Mesenchymal stem cell (in vitro differentiated cells and primary cell): ENCODE measurements around the gene FTSJ3.
A peak's percentile ranks its signal among the peaks of the same experiment; 100 is the strongest.

Experiments used
- DNase-seq: peaks from one replicate; pipeline ENCODE4 v3.0.0-alpha.2; 2013
- H2AFZ ChIP-seq: one replicate; pipeline ENCODE4 v1.6.1; 2013; ENCODE audit warnings: low read depth, mild to moderate bottlenecking, control low read depth, inconsistent platforms, low read length, moderate library complexity
- H2AK5ac ChIP-seq: 2 replicates; pipeline ENCODE4 v1.6.1; 2013; ENCODE audit warnings: low read length, moderate library complexity, mild to moderate bottlenecking, inconsistent platforms; ENCODE audit not compliant: severe bottlenecking
- H2BK120ac ChIP-seq: one replicate; pipeline ENCODE4 v1.6.1; 2013; ENCODE audit warnings: low read depth, mild to moderate bottlenecking, inconsistent platforms, low read length, moderate library complexity
- H2BK12ac ChIP-seq, 2 experiments: one replicate each; pipeline ENCODE4 v1.6.1; 2013; ENCODE audit warnings: inconsistent platforms in 2 of 2, low read length in 2 of 2, mild to moderate bottlenecking in 2 of 2, moderate library complexity in 2 of 2, control low read depth in 1 of 2
- H2BK15ac ChIP-seq: one replicate; pipeline ENCODE4 v1.6.1; 2013; ENCODE audit warnings: mild to moderate bottlenecking, low read depth, inconsistent platforms; ENCODE audit not compliant: poor library complexity, severe bottlenecking
- H2BK5ac ChIP-seq: 2 replicates; pipeline ENCODE4 v1.6.1; 2013; ENCODE audit warnings: low read depth, mild to moderate bottlenecking, low read length, control low read depth, inconsistent platforms; ENCODE audit not compliant: poor library complexity, severe bottlenecking
- H3K14ac ChIP-seq, 2 experiments: one replicate each; pipeline ENCODE4 v1.6.1; 2013; ENCODE audit warnings: inconsistent platforms in 2 of 2, low read length in 2 of 2, control low read depth in 1 of 2, mild to moderate bottlenecking in 1 of 2, moderate library complexity in 1 of 2
- H3K18ac ChIP-seq, 2 experiments: one replicate each; pipeline ENCODE4 v1.6.1; 2013; ENCODE audit warnings: inconsistent platforms in 2 of 2, low read length in 2 of 2, control low read depth in 1 of 2, low read depth in 1 of 2, mild to moderate bottlenecking in 1 of 2
- H3K23ac ChIP-seq, 2 experiments: one replicate each; pipeline ENCODE4 v1.6.1; 2013; ENCODE audit warnings: inconsistent platforms in 2 of 2, low read length in 2 of 2, mild to moderate bottlenecking in 2 of 2, moderate library complexity in 2 of 2, control low read depth in 1 of 2
- H3K27ac ChIP-seq: 2 replicates; pipeline ENCODE4 v1.5.1; 2013; ENCODE audit warnings: mild to moderate bottlenecking, moderate library complexity, low read length, control low read depth, inconsistent platforms; ENCODE audit not compliant: poor library complexity, severe bottlenecking
- H3K27me3 ChIP-seq, 2 experiments: 2 replicates each; pipeline versions ENCODE4 v1.6.1 to v1.7.0; 2013; ENCODE audit warnings: low read length in 2 of 2, mild to moderate bottlenecking in 2 of 2, moderate library complexity in 2 of 2, control low read depth in 1 of 2, inconsistent platforms in 1 of 2; ENCODE audit not compliant: control insufficient read depth in 1 of 2, insufficient read depth in 1 of 2
- H3K36me3 ChIP-seq, 2 experiments: 2 replicates each; pipeline versions ENCODE4 v1.6.1 to v1.7.0; 2013; ENCODE audit warnings: low read length in 2 of 2, control low read depth in 1 of 2, inconsistent platforms in 1 of 2, low read depth in 1 of 2, mild to moderate bottlenecking in 1 of 2; ENCODE audit not compliant: insufficient read depth in 2 of 2, control insufficient read depth in 1 of 2
- H3K4ac ChIP-seq, 2 experiments: one replicate each; pipeline ENCODE4 v1.6.1; 2013; ENCODE audit warnings: inconsistent platforms in 2 of 2, low read length in 2 of 2, mild to moderate bottlenecking in 2 of 2, moderate library complexity in 2 of 2, control low read depth in 1 of 2, low read depth in 1 of 2
- H3K4me1 ChIP-seq: 2 replicates; pipeline ENCODE4 v1.6.1; 2013; ENCODE audit warnings: low read depth, low read length, control low read depth; ENCODE audit not compliant: control insufficient read depth, insufficient read depth
- H3K4me2 ChIP-seq: 2 replicates; pipeline ENCODE4 v1.6.1; 2013; ENCODE audit warnings: low read length, mild to moderate bottlenecking, inconsistent platforms; ENCODE audit not compliant: poor library complexity, severe bottlenecking
- H3K4me3 ChIP-seq, 2 experiments: 2 replicates each; pipeline versions ENCODE4 v1.5.1 to v1.7.0; 2013; ENCODE audit warnings: low read length in 2 of 2, mild to moderate bottlenecking in 2 of 2, control low read depth in 1 of 2, low read depth in 1 of 2; ENCODE audit not compliant: insufficient read depth in 1 of 2
- H3K79me1 ChIP-seq: replicated peaks from 2 replicates; pipeline ENCODE4 v1.6.1; 2013; ENCODE audit warnings: mild to moderate bottlenecking, control low read depth, low read length, inconsistent platforms; ENCODE audit not compliant: poor library complexity, severe bottlenecking
- H3K9ac ChIP-seq: 2 replicates; pipeline ENCODE4 v1.7.0; 2013; ENCODE audit warnings: mild to moderate bottlenecking, low read length, moderate library complexity
- H3K9me3 ChIP-seq: 2 replicates; pipeline ENCODE4 v1.7.0; 2013; ENCODE audit warnings: mild to moderate bottlenecking, low read length; ENCODE audit not compliant: control insufficient read depth
- H4K8ac ChIP-seq: one replicate; pipeline ENCODE4 v1.6.1; 2013; ENCODE audit warnings: inconsistent platforms, mild to moderate bottlenecking, low read length, moderate library complexity
- H4K91ac ChIP-seq: one replicate; pipeline ENCODE4 v1.6.1; 2013; ENCODE audit warnings: mild to moderate bottlenecking, low read length, inconsistent platforms
- WGBS: methylation state at CpG from one replicate; pipeline ENCODE4 v1.1.7; 2013; ENCODE audit warnings: mixed read lengths; 5-methylcytosine and 5-hydroxymethylcytosine counted together

Gene FTSJ3

DNA sequence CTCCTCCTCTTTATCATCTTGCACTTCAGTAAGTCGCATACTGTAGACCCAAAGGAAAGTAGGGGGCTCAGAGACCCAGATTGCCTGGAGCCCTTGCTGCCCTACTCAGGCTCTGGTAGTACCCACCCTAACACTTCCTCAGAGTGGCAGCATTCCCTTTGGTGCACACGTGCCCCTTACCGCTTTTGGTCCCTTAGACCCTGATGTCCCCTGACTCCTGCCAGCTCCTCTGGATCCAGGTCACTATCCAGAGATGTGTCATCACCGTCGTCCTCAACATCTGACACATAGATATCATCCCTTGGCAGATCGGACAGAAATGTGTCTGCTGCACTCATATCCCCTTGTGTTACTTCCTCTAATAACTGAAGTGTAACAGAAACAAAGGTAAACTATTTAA, 5.7 kb downstream of the FTSJ3 start:
- Histone ChIP-seq H3K9me3 (no peaks in the 10 kb centered on the region), H2AK5ac (no peak overlapping the region), H2AFZ (no peak overlapping the region), H2BK12ac (no peak overlapping the region), H3K27ac (no peak overlapping the region), H3K36me3 (peaks cover 65 to 91% of the 10 kb centered on the region in 2 experiments), H3K27me3 (no peaks in the 10 kb centered on the region), H2BK120ac (no peak overlapping the region), H3K4me3 (no peak overlapping the region), H2BK5ac (no peak overlapping the region), H3K18ac (no peak overlapping the region), H3K4ac (no peak overlapping the region), H4K91ac (no peak overlapping the region), H3K4me2 (no peak overlapping the region), H3K4me1 (peaks cover 17% of the 10 kb centered on the region), H4K8ac (no peak overlapping the region), H3K14ac (no peak overlapping the region), H3K79me1 (peaks cover 23% of the 10 kb centered on the region), H3K23ac (no peak overlapping the region), H3K9ac (no peak overlapping the region), H2BK15ac (no peak overlapping the region)
- no peak for DNase-seq
- 89% methylated on average over 5 of the region's 6 CpGs for WGBS

DNA sequence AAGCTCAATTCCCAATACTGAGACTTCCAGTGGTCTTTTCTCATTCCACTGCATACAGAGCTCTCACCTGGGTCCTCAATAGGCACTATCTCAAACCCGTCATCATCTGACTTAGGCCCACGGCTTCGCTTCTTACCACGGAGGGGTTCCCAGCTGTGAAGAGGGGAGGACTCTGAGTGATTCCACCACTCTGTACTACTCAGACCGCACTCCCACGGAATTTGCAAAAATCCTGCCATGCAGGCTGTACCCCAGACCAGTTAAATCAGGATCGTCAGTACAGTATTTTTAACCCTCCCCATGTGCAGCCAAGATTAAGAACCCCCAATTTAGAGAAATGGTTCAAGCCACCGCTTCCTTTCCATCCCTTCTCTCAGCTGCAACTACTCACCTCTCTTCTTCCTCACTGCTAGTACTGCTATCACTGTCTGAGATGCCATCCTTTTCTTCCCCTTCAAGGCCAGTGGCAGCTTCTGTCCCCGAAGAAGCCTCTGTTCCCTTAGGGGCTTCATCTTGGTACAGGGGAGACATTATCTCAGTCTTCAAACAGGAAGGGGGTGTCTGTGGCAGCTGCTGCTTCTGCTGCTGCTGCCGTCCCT, 6.4 kb downstream of the FTSJ3 start:
- no peak overlapping the region for H2BK15ac ChIP-seq
- no peak overlapping the region for H2AFZ ChIP-seq
- no peak overlapping the region for H2BK12ac ChIP-seq
- no peak overlapping the region for H3K4ac ChIP-seq
- H3K4me3 ChIP-seq = no peak overlapping the region
- H3K27me3 ChIP-seq = no peaks in the 10 kb centered on the region
- no peak for DNase-seq
- H3K79me1 ChIP-seq = peaks cover 24% of the 10 kb centered on the region
- peaks cover 66 to 99% of the 10 kb centered on the region in 2 experiments for H3K36me3 ChIP-seq
- H2AK5ac ChIP-seq = no peak overlapping the region
- H3K9me3 ChIP-seq = no peaks in the 10 kb centered on the region
- H3K18ac ChIP-seq = no peak overlapping the region
- no peak overlapping the region for H2BK5ac ChIP-seq
- no peak overlapping the region for H3K9ac ChIP-seq
- H2BK120ac ChIP-seq = no peak overlapping the region
- no peak overlapping the region for H3K27ac ChIP-seq
- H3K4me2 ChIP-seq = no peak overlapping the region
- H3K14ac ChIP-seq = no peak overlapping the region
- H3K4me1 ChIP-seq = peaks cover 17% of the 10 kb centered on the region
- no peak overlapping the region for H4K91ac ChIP-seq
- 96% methylated on average over 10 of the region's 10 CpGs for WGBS
- H4K8ac ChIP-seq = no peak overlapping the region
- H3K23ac ChIP-seq = no peak overlapping the region

DNA sequence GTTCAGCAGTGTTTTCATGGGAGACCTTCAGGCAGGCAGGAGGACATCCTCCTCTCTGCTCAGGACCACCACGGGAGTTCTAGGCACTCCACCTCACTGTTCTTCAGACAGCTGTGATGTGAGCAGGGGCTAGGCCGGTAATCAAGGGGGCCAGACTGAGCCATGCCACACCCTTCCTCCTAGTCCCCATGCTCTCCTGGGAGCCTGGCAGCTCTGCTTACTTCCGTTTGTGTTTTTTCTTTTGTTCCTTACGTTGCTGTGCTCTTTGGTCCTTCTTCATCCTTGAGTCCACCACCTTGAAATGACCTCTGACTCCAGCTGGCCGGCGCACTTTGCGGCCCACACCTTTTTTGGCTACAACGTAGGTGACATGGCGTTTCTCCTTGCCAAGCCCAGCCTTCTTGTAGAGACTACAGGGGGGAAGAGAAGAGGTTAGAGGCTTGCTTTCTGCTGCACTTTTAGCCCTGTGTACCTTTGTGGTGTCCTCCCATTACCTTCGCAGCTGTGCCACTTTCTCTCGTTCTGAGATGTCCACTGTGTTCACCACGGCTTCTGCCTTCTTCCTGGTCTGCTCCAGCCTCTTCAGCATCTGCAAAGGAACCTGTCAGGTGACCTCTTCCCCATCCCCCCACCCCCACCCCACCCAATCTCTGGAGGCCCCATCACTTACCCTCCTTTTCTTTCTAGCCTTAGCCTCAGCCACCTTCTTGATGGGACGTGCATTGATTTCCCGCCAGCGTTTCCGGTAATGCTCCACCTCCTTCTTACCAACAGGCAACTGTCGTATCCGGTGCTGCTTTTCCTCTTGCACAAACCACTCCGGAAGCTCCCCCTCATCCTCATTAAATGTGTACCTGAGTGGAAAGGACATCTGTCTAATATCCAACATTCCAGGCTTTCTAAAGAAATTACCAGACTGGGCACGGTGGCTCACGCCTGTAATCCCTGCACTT, 7.6 kb downstream of the FTSJ3 start:
- Histone ChIP-seq H2AK5ac (peak overlapping the region; percentile 83), H3K4me3 (no peak overlapping the region), H3K18ac (no peak overlapping the region), H3K4ac (no peak overlapping the region), H3K27ac (peak overlapping the region; percentile 86), H3K9me3 (no peaks in the 10 kb centered on the region), H3K23ac (no peak overlapping the region), H3K4me1 (peaks cover 11% of the 10 kb centered on the region), H4K8ac (no peak overlapping the region), H3K27me3 (no peaks in the 10 kb centered on the region), H3K36me3 (peaks cover 61 to 99% of the 10 kb centered on the region in 2 experiments), H4K91ac (no peak overlapping the region), H3K9ac (no peak overlapping the region), H3K79me1 (peaks cover 24% of the 10 kb centered on the region), H2BK5ac (no peak overlapping the region), H2BK12ac (no peak overlapping the region), H2AFZ (no peak overlapping the region), H2BK15ac (no peak overlapping the region), H3K4me2 (peak overlapping the region; percentile 32), H2BK120ac (no peak overlapping the region), H3K14ac (no peak overlapping the region)
- 94% methylated on average over 21 of the region's 21 CpGs for WGBS
- DNase-seq = no peak

DNA sequence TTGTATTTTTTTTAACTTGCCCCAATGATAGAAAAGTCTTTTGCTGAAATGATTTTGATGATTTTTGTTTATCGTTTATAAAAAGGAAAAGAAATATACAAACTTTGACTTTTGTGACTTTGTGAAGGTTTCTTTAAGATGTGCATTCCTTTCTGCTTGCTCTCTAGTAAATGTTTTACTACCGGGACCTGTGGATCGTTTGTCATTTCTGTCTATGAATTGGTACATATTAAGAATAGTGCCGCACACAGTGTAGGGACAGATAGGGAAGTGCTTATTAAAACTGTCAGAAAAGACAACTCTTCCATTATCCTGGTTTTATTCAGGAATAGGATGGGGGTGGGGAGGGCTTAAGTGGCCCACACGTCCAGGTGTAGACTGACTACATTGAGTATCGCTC, 8.3 kb downstream of the FTSJ3 start:
- Histone ChIP-seq H2BK120ac (no peak overlapping the region), H2BK12ac (no peak overlapping the region), H2BK5ac (no peak overlapping the region), H3K14ac (no peak overlapping the region), H3K4me1 (peaks cover 11% of the 10 kb centered on the region), H3K27me3 (no peaks in the 10 kb centered on the region), H4K8ac (no peak overlapping the region), H3K4me2 (peak overlapping the region; percentile 32), H2AK5ac (peak overlapping the region; percentile 83), H4K91ac (no peak overlapping the region), H3K36me3 (peaks cover 58 to 99% of the 10 kb centered on the region in 2 experiments), H3K4me3 (no peak overlapping the region), H3K79me1 (peaks cover 22% of the 10 kb centered on the region), H3K9ac (no peak overlapping the region), H2AFZ (no peak overlapping the region), H3K18ac (no peak overlapping the region), H3K4ac (no peak overlapping the region), H3K9me3 (no peaks in the 10 kb centered on the region), H3K23ac (no peak overlapping the region), H2BK15ac (no peak overlapping the region), H3K27ac (peak overlapping the region; percentile 86)
- 91% methylated on average over 6 of the region's 6 CpGs for WGBS
- DNase-seq = no peak
